Uterus (tissue), 2 donors: ENCODE results near the gene PAMR1.

Experiments
- CTCF ChIP-seq, 4 experiments: fragments of 200-600 bp in 2 of 4; fragments of 450-650 bp in 2 of 4; sonication (generic) in 2 of 4; IDR thresholded peaks; one replicate each; pipeline ENCODE4 v1.5.1; 2016 to 2019; ENCODE audit warnings: antibody characterized with exemption in 4 of 4, mild to moderate bottlenecking in 2 of 4, moderate library complexity in 1 of 4
- POLR2A ChIP-seq, 2 donors: fragments of 450-650 bp; IDR thresholded peaks; one replicate each; pipeline ENCODE4 v1.6.1; 2016; ENCODE audit warnings: antibody characterized with exemption in 2 of 2, mild to moderate bottlenecking in 1 of 2, moderate library complexity in 1 of 2

GRCh38 chr11:35433588-35433987, 91.8 kb downstream of the PAMR1 start:
- TF ChIP-seq CTCF (IDR thresholded peaks at IDR 0.05) (no peak), POLR2A (IDR thresholded peaks at IDR 0.05) (no peak)
